WI38 (cell line): Measurements from ENCODE around the gene MORN4.

Experiments used
- H3K4me3 ChIP-seq: 2 replicates; pipeline ENCODE4 v1.5.1; 2011; ENCODE audit warnings: low read depth, mild to moderate bottlenecking, control low read depth, low read length
- TF ChIP-seq, protein P1 (sequence below): IDR thresholded peaks from 2 replicates; pipeline ENCODE4 v1.5.1; 2012; ENCODE audit warnings: low read depth, mild to moderate bottlenecking, control low read depth, low read length

Gene MORN4

DNA sequence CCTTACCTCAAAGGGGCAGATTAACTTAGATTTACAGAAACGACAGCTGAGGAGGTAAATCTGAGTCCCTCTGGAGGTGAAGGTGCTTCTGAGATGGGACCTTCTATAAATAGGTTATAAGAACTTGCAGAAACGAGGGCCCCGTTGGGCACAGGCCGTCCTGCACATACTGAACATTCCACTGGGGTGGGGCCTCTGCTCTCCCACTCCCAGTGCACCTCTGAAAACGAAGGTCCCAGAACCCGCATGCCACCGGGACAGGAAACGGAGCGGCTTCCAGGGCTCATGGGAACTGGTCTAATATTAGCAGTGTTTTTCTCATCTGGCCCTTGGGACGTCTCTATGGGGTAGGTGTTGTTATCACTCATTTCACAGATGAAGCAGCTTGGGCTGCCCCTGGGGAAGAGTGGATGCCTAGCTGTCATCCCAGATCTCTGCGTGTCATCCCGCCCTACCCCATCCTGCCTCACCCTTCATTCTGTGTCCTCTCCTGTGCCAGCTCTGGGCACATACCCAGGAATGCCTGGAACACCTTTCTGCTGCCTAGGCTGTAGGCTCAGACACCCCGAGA is 24.2 kb downstream of the MORN4 start:
- TF ChIP-seq, protein P1, sequence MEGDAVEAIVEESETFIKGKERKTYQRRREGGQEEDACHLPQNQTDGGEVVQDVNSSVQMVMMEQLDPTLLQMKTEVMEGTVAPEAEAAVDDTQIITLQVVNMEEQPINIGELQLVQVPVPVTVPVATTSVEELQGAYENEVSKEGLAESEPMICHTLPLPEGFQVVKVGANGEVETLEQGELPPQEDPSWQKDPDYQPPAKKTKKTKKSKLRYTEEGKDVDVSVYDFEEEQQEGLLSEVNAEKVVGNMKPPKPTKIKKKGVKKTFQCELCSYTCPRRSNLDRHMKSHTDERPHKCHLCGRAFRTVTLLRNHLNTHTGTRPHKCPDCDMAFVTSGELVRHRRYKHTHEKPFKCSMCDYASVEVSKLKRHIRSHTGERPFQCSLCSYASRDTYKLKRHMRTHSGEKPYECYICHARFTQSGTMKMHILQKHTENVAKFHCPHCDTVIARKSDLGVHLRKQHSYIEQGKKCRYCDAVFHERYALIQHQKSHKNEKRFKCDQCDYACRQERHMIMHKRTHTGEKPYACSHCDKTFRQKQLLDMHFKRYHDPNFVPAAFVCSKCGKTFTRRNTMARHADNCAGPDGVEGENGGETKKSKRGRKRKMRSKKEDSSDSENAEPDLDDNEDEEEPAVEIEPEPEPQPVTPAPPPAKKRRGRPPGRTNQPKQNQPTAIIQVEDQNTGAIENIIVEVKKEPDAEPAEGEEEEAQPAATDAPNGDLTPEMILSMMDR: no peak
- no peak overlapping the region for H3K4me3 ChIP-seq

DNA sequence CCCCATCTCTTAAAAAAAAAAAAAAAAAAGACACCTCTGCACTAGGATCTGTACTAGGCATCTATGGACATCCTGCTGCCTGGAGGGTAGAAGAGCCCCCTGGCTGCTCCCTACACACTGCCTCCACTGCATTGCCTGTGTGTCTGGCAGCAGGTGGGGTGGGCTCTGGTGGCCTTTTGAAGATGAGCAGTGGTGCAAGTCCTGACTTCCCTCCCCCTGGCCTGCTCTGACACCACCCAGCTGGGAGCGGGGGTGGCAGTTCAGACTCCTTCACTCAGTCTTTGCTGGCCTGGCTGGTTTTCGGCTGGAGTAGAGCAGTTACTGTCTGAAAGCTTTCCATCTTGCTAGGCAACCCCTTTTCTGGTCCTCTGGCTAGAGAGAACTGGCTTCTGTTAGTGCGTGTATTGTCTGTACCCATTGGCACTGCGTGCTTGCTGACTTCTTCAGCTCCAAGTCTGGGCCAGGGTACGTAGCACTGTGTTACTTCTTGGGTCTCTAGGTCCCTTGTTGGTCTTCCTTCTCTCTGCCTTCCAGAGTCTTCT is 26.1 kb downstream of the MORN4 start:
- no peak overlapping the region for H3K4me3 ChIP-seq
- TF ChIP-seq, protein P1: no peak

- H3K4me3 ChIP-seq: no peak overlapping the region
- TF ChIP-seq, protein P1: no peak
Observed at GRCh38 chr10:97601268-97602215, 31.8 kb downstream of the MORN4 start.

DNA sequence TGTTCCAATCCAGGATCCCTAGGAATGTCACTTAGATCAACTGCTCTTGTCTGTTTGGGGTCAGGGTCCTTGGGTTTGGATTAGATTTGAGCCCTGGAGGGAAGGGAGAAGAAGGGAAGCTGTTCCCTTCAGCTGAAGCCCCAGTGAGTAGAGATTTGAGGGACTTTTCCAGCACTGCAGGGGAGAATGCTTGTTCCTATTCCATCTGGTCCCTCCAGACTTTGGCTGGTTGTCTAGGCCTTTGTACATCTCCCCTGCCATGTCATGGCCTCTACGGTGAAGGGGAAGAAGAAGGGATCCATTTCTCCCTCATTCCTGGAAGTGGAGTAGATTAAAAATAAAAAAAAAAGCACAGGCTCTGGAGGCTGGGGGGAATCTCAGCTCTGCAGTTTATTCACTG is 32.7 kb downstream of the MORN4 start:
- TF ChIP-seq, protein P1: no peak
- H3K4me3 ChIP-seq: no peak overlapping the region

- H3K4me3 ChIP-seq: no peak overlapping the region
- TF ChIP-seq, protein P1: no peak
Observed at GRCh38 chr10:97599272-97599619, 34.1 kb downstream of the MORN4 start.

DNA sequence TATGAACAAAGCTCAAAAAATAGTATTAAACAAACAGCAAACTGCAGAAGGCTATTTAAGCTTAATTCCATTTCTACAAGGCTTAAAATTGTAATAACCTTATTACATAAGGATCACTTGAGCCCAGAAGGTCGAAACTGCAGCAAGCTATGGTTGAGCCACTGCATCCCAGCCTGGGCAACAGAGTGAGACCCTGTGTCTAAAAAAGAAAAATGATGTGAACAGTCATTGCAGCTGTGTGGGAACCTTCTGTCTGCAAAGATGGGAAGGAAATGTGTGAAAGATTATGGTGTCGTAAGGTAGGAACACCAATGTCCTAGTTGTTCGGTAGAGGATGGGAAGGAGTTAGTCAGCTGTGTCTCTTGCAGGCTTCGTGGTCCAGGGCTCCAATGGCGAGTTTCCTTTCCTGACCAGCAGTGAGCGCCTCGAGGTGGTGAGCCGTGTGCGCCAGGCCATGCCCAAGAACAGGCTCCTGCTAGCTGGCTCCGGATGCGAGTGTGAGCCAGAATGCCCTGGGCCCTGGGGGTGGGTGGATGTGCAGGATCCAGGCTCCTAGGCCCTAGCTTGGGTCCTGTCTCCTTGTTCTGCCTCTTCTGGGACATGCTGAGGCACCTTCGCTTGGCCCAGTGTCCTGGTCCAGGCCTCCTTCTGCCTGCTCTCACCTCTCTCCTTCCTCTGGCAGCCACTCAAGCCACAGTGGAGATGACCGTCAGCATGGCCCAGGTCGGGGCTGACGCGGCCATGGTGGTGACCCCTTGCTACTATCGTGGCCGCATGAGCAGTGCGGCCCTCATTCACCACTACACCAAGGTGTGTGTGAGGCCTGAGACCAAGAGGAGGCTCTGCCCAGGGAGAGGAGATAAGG is 34.7 kb downstream of the MORN4 start:
- TF ChIP-seq, protein P1: no peak
- no peak overlapping the region for H3K4me3 ChIP-seq
